GM11168 (cell line): ENCODE data around the gene PTCSC3.

Experiments
- in situ Hi-C: fragments of 300-500 bp; cut with MboI; formaldehyde crosslinking; loops from one replicate; pipeline ENCODE4 v1.12.0; 2022; ENCODE audit warnings: low sequenced_read_pairs; ENCODE audit not compliant: unreplicated experiment

The PTCSC3 gene

DNA sequence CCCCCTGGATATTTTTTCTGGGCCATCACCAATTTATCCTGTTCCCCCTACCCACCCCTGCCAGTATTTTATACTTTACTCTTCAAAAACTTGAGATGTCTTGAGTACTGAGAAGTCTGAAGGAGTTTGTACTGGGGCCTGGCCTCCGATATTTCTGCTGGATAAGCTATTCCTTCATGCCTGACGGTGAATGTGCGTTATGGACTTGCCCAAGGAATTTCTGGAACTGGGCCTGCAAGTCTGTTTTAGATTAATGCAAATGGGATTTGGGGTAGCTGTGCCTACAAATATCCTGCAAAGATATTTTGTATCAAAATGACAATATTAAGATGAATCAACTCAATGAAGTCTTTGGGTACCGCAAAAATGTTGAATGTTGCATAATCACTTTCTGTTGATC lies at the start of gene PTCSC3:
PTCSC3 (minus strand) TSS at position 199 of the 400 bp plus-strand sequence.
- in situ Hi-C loops: no loop called here

GRCh38 chr14:36226164-36226563 lies 49.6 kb upstream of the PTCSC3 start:
- in situ Hi-C loops: no loop called here

GRCh38 chr14:36224176-36224575 lies 47.7 kb upstream of the PTCSC3 start:
- in situ Hi-C loops: no loop called here

DNA sequence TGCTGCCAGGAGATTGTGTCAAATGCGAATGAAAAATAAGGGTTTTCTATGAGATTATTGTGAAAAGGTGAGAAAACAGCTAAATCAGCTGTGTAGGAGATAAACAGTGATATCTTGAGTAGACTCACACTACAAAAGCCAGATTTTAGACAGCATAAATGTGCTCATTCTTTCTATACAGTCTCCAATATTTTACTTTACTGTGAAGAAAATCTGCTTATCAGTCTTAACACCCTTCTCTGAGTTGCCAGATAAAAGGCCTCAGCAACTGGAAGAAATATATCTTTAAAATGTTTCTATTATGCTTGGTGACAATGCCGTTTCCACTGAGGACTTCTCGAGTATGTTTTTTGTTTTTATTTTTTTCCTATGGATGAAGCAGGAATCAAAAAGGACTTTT lies 47.0 kb upstream of the PTCSC3 start:
- in situ Hi-C loops: no loop called here

DNA sequence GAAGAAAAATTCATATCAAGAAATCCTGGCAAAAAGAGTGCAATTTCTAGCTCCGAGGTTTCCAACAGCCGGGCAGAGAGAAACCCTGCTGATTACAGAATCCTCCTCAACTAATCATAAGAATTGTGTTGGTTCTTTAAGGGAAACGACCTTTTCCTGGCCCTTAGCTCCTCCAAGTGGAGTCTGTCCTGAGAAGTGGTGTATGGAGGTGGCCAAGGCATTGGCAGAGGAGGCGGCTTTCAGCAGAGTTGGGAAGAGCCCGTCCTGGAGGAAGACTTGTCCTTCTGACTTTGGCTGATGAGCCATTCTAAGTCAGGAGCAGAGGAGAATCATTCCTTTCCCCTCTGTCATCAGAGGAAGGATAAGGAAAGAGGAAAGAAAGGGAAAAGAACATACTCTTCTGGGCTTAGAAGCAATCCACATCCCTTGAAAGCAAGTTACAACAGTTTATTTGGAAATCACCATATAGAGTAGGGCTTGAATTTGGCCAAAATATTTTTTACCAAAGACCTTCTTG lies 46.5 kb upstream of the PTCSC3 start:
- in situ Hi-C loops: no loop called here

DNA sequence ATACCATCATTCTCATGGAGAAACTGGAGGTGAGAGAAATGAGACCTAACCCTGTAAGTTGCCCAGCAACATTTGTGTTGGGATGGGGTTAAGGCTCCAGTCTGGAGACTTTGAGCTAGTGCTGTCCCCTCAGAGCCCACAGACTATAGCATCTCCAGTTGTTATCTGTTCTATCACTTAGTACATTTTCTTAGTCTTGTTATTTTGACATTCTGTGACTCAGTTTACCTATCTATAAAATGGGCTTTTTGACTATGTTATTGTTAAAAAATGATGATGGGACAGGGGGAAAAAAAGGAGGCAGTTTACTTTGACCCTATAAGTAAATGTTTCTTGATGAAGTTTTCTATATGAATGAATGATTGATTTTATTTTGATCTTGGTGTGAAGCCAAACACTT lies 45.8 kb upstream of the PTCSC3 start:
- in situ Hi-C loops: no loop called here

GRCh38 chr14:36221112-36221511 lies 44.6 kb upstream of the PTCSC3 start:
- in situ Hi-C loops: no loop called here

- in situ Hi-C loops: no loop called here
Observed at GRCh38 chr14:36217732-36218131, 41.2 kb upstream of the PTCSC3 start.

- in situ Hi-C loops: no loop called here
Observed at GRCh38 chr14:36217027-36217426, 40.5 kb upstream of the PTCSC3 start.

DNA sequence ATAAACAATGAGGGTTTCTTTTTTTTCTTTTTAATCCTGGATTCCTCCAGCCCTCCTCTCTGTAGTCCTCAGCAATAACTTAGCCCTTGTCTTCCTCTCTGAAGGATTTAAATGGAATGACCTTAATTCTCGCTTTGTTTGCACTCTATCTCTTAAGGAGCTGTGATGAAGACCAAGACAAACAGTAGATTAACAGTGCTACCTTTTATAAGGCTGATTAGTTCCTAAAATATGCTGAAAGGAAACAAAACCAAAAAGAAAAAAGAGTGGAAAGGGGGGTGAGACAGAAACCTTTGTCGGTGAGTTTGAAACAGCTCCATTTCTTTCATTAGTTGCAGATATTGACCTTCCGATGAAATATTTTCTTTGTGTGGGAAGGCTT lies 38.7 kb upstream of the PTCSC3 start:
- in situ Hi-C loops: no loop called here

DNA sequence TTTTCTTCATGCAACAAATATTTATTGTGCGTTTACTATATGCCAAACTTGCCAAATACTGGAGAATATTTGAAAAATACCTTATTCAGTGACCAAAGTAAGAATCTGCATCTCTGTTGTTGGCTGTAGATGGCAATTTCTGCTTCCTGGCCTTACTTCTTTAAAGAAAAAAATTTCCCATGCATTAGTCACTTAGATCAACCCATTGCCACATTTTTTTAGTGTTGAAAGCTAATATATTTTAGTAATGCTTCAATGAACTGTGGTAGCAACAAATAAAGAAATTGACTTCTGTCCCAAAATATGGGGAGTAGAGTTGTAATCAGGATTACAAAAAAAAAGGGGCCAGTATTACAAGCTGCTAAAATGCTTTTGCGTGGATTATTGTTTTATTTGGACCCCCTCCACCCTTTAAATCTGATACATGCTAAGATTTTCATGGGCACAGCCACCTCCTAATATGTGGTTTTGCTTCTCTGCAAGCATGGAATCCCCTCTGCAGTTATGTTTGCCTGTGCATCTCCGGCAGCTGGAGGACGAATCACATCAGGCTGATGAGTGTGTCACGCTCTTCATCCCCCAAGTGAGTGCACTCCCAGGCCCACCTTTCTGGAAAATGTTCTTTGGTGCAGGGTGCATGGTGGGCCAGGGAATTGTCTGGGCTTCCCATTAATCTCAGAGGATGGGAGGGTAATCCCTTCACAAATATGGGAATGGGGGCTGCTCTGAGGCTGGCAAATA lies 38.1 kb upstream of the PTCSC3 start:
- in situ Hi-C loops: no loop called here

DNA sequence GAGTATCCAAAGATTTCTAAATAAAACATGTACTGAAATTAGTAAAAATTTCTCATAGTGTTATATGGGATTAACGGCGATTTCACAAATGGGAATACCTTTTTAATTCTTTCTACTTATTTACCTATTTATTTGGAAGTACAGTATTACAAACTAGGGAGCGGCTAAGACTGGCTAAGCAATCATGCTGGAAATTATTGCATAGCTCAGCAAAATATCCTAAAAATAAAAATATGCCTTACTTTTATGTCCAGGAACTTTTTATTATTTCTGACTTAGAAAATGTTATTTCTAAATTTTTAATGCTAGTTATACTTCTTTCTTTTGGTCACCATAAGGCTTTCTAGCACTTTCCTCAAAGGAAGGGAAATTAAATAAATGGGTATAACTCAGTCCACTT lies 36.5 kb upstream of the PTCSC3 start:
- in situ Hi-C loops: no loop called here

DNA sequence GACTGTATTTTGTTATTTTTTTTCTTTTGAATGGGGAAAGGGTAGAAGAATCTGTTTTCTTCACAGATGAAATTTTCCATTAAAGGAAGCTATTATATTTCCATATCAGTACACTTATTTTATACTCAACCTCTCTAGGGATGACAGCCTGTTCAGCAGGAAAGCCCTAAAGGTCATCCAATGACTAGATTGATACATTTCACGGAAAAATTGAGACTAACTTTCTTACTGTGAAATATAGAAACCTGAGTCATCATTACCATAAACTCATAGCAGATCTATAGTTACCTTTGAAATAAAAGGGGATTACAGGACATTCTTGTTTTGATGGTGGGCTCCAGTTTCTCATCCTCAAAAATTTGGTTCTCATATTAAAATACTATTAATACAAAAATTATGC lies 36.1 kb upstream of the PTCSC3 start:
- in situ Hi-C loops: no loop called here

GRCh38 chr14:36208690-36209278 lies 32.3 kb upstream of the PTCSC3 start:
- in situ Hi-C loops: no loop called here

GRCh38 chr14:36207500-36207899 lies 31.0 kb upstream of the PTCSC3 start:
- in situ Hi-C loops: no loop called here

GRCh38 chr14:36204461-36205073 lies 28.0 kb upstream of the PTCSC3 start:
- in situ Hi-C loops: no loop called here

- in situ Hi-C loops: no loop called here
Observed at GRCh38 chr14:36198378-36198777, 21.9 kb upstream of the PTCSC3 start.

GRCh38 chr14:36194663-36195062 lies 18.1 kb upstream of the PTCSC3 start:
- in situ Hi-C loops: no loop called here

GRCh38 chr14:36192530-36192929 lies 16.0 kb upstream of the PTCSC3 start:
- in situ Hi-C loops: no loop called here

- in situ Hi-C loops: no loop called here
Observed at GRCh38 chr14:36183402-36183801, 6.9 kb upstream of the PTCSC3 start.

DNA sequence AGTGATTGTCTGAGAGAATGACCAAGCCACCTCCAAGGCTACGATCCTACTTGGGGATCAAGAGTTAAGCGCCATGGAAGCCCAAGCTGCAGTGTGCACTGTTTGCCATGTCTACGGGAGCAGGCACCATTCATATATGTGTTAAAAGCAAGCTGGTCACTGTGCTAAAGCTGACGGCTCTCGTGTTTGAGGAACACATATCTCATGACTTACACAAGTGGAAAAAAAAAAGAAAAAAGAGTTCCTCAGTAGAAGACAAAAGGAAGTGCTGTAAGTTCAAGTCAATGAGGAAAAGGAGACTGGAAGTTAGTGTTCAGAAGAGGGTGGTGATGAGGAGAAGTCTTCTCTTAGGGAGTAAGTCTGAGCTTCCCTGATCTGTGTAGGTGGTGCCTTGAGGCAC lies 4.9 kb upstream of the PTCSC3 start:
- in situ Hi-C loops: no loop called here

- in situ Hi-C loops: no loop called here
Observed at GRCh38 chr14:36177489-36177888, 967 bp upstream of the PTCSC3 start.
